ENCODE results near the gene SMURF1. TPM values are rescaled to one million over a fixed set of nuclear protein-coding genes. Genes with fewer than 3 reads are reported as not detected.
"Not testable (repeated sequence)": the region's sequence is repeated elsewhere in the genome, so short reads cannot be mapped to it uniquely, and the experiment has no call there.

Gene SMURF1
- total RNA-seq, 1 donor from 2014 or later, result 31.9 TPM

DNA sequence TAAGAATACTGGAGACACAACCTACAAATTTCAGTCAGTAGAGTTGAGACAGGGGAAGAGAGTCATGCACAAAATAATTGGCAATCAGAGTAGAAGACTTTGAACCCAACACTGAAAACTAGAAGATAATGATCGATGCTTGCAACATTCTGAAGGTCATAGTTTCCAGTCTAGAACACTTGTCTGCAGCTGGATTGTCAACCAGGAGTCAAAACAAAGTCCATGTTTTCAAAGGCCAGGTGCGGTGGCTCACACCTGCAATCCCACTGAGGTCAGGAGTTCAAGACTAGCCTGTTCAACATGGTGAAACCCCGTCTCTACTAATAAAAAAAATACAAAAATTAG lies 26.8 kb upstream of the SMURF1 start:
- TF ChIP-seq, protein P1, sequence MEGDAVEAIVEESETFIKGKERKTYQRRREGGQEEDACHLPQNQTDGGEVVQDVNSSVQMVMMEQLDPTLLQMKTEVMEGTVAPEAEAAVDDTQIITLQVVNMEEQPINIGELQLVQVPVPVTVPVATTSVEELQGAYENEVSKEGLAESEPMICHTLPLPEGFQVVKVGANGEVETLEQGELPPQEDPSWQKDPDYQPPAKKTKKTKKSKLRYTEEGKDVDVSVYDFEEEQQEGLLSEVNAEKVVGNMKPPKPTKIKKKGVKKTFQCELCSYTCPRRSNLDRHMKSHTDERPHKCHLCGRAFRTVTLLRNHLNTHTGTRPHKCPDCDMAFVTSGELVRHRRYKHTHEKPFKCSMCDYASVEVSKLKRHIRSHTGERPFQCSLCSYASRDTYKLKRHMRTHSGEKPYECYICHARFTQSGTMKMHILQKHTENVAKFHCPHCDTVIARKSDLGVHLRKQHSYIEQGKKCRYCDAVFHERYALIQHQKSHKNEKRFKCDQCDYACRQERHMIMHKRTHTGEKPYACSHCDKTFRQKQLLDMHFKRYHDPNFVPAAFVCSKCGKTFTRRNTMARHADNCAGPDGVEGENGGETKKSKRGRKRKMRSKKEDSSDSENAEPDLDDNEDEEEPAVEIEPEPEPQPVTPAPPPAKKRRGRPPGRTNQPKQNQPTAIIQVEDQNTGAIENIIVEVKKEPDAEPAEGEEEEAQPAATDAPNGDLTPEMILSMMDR (IDR thresholded peaks at IDR 0.05; ENCODE audit: unreplicated experiment), result no peak
- no peak overlapping the region for H3K4me3 Mint-ChIP-seq (ENCODE audit: low read depth)
- no peak overlapping the region for H3K27ac Mint-ChIP-seq
- H3K27me3 Mint-ChIP-seq, result peaks cover 11% of the 10 kb centered on the region
- no peak for DNase-seq (ENCODE audit: low spot score, unreplicated experiment)
- no peaks in the 10 kb centered on the region for H3K9me3 Mint-ChIP-seq (ENCODE audit: low read depth)
- peaks cover 4% of the 10 kb centered on the region for H3K4me1 Mint-ChIP-seq (ENCODE audit: low read depth)
- no peaks in the 10 kb centered on the region for H3K36me3 Mint-ChIP-seq (ENCODE audit: insufficient read depth)

DNA sequence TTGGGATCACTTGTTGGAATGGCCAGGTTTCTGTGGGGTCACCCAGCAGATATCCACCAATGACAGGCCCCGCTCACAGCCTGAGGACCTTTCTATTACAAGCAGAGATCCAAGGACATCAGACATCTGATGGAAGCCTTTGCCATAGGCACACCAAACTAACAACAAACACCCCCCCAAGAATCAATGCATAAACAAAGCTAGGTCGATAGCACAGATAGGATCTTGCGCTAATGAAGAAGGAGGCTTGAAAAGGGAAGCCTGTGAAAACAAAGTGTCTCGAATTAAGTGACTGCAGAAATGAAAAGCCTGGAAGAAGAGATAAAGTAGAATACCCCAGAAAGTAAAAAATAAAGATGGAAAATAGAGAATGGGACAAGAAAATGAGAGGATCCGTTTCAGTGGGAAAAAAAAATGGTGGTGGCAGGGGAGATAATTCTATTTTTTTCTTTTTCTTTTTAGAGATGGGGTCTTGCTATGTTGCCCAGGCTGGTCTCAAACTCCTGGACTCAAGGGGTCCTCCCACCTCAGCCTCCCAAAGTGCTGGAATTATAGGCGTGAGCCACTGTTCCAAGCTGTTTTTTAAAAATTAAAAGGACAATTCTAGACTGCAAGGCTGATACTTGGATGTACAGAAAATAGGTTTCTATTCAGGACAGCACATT lies 26.3 kb upstream of the SMURF1 start:
- H3K36me3 Mint-ChIP-seq (ENCODE audit: insufficient read depth), result no peaks in the 10 kb centered on the region
- TF ChIP-seq, protein P1 (IDR thresholded peaks at IDR 0.05; ENCODE audit: unreplicated experiment), result no peak
- no peaks in the 10 kb centered on the region for H3K9me3 Mint-ChIP-seq (ENCODE audit: low read depth)
- H3K27me3 Mint-ChIP-seq, result peaks cover 11% of the 10 kb centered on the region
- H3K27ac Mint-ChIP-seq, result no peak overlapping the region
- DNase-seq (ENCODE audit: low spot score, unreplicated experiment), result no peak
- H3K4me3 Mint-ChIP-seq (ENCODE audit: low read depth), result no peak overlapping the region
- peaks cover 4% of the 10 kb centered on the region for H3K4me1 Mint-ChIP-seq (ENCODE audit: low read depth)

DNA sequence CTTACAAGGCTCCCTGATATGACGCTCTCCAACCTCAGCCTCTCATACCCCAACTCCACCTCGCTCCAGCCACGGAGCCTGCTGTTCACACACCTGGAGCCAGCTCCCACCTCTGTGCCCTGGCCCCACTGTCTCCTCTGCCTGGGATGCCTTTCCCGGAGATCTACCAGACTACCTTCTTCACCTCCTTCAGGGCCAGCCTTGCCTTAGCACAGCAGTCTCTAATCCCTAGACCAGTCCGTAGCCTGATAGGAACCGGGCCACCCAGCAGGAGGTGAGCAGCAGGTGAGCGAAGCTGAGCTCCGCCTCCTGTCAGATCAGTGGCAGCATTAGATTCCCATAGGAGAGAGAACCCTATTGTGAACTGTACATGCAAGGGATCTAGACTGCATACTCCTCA lies 23.2 kb upstream of the SMURF1 start:
- no peak for DNase-seq (ENCODE audit: low spot score, unreplicated experiment)
- H3K4me3 Mint-ChIP-seq (ENCODE audit: low read depth), result no peak overlapping the region
- H3K36me3 Mint-ChIP-seq (ENCODE audit: insufficient read depth), result no peaks in the 10 kb centered on the region
- H3K27ac Mint-ChIP-seq, result no peak overlapping the region
- peaks cover 5% of the 10 kb centered on the region for H3K27me3 Mint-ChIP-seq
- H3K9me3 Mint-ChIP-seq (ENCODE audit: low read depth), result no peaks in the 10 kb centered on the region
- peaks cover 4% of the 10 kb centered on the region for H3K4me1 Mint-ChIP-seq (ENCODE audit: low read depth)
- TF ChIP-seq, protein P1 (IDR thresholded peaks at IDR 0.05; ENCODE audit: unreplicated experiment), result no peak

DNA sequence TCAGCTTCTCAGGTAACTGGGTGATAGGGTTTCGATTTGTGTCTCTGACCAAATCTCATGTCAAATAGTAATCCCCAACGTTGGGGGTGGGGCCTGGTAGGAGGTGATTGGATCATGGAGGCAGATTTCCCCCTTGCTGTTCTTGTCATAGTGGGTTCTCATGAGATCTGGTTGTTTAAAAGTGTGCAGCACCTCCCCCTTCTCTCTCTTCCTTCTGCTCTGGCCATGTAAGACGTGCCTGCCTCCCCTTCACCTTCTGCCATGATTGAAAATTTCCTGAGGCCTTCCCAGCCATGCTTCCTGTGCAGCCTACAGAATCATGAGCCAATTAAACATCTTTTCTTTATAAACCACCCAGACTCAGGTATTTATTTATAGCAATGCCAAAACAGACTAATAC lies 21.9 kb upstream of the SMURF1 start:
- Mint-ChIP-seq H3K27ac (no peak overlapping the region), H3K9me3 (ENCODE audit: low read depth) (no peaks in the 10 kb centered on the region), H3K4me1 (ENCODE audit: low read depth) (peaks cover 4% of the 10 kb centered on the region), H3K36me3 (ENCODE audit: insufficient read depth) (peaks cover 1% of the 10 kb centered on the region), H3K27me3 (peaks cover 5% of the 10 kb centered on the region), H3K4me3 (ENCODE audit: low read depth) (no peak overlapping the region)
- TF ChIP-seq, protein P1 (IDR thresholded peaks at IDR 0.05; ENCODE audit: unreplicated experiment), result no peak
- DNase-seq (ENCODE audit: low spot score, unreplicated experiment), result no peak

DNA sequence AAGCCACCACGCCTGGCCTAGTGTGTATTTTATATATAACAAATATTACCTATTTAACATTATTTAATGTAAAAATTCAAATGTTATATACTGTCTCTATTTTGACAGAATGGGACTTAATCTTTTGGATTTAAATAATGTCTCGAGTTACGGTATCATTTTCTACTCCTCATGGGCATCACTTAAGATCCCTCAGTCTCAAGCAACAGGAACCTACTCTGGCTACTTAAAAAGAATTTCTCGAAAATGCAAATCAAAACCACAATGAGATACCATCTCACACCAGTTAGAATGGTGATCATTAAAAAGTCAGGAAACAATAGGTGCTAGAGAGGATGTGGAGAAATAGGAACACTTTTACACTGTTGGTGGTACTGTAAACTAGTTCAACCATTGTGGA lies 19.8 kb upstream of the SMURF1 start:
- not testable (repeated sequence) for H3K4me3 Mint-ChIP-seq (ENCODE audit: low read depth); DNase-seq (ENCODE audit: low spot score, unreplicated experiment); H3K36me3 Mint-ChIP-seq (ENCODE audit: insufficient read depth); H3K27me3 Mint-ChIP-seq; H3K4me1 Mint-ChIP-seq (ENCODE audit: low read depth); H3K9me3 Mint-ChIP-seq (ENCODE audit: low read depth); H3K27ac Mint-ChIP-seq

DNA sequence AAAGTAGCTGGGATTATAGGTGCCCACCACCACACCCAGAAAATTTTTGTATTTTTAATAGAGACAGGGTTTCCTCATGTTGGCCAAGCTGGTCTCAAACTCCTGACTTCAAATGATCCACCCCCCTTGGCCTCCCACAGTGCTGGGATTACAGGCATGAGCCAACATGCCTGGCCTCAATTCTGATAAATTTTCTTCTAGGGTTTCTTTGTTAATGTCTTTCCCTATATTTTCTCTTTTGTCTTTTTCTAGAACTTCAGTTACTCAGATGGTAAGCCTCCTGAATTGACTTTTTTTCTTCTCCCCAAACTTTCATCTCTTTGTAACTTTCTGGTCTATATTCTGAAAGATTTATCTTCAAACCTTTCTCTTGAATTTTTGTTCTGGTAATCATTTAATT lies 12.7 kb upstream of the SMURF1 start:
- DNase-seq (ENCODE audit: low spot score, unreplicated experiment), result no peak
- TF ChIP-seq, protein P1 (IDR thresholded peaks at IDR 0.05; ENCODE audit: unreplicated experiment), result no peak
- Mint-ChIP-seq H3K4me3 (ENCODE audit: low read depth) (no peak overlapping the region), H3K4me1 (ENCODE audit: low read depth) (no peaks in the 10 kb centered on the region), H3K27me3 (peaks cover 3% of the 10 kb centered on the region), H3K27ac (no peak overlapping the region), H3K36me3 (ENCODE audit: insufficient read depth) (peaks cover 1% of the 10 kb centered on the region), H3K9me3 (ENCODE audit: low read depth) (no peaks in the 10 kb centered on the region)

Measured in progenitor cell of endocrine pancreas (in vitro differentiated cells).